ENCODE measurements around the gene PNKD. TPM values are rescaled to one million over a fixed set of nuclear protein-coding genes. Genes with fewer than 3 reads are reported as not detected.

PNKD gene
- total and polyA plus RNA-seq, 2 experiments from 2014 or later, result 28.2 to 83.3 TPM

DNA sequence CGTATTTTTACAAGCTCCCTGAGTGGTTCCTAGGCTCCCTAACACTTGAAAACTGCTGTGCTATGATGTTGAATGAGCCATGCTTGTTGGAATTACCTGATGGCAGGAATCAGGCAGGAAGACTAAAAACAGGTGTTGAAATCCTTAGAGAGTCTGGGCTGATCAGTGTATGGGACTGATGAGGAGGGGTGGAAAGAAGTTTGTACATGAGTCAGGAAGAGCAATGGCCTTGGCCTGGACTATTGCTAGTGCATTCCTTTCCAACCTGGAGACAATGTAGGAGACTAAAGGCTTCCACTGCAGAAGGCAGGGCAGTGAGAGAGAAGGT is 46.9 kb downstream of the PNKD start (continued):
- TF ChIP-seq, protein P1, sequence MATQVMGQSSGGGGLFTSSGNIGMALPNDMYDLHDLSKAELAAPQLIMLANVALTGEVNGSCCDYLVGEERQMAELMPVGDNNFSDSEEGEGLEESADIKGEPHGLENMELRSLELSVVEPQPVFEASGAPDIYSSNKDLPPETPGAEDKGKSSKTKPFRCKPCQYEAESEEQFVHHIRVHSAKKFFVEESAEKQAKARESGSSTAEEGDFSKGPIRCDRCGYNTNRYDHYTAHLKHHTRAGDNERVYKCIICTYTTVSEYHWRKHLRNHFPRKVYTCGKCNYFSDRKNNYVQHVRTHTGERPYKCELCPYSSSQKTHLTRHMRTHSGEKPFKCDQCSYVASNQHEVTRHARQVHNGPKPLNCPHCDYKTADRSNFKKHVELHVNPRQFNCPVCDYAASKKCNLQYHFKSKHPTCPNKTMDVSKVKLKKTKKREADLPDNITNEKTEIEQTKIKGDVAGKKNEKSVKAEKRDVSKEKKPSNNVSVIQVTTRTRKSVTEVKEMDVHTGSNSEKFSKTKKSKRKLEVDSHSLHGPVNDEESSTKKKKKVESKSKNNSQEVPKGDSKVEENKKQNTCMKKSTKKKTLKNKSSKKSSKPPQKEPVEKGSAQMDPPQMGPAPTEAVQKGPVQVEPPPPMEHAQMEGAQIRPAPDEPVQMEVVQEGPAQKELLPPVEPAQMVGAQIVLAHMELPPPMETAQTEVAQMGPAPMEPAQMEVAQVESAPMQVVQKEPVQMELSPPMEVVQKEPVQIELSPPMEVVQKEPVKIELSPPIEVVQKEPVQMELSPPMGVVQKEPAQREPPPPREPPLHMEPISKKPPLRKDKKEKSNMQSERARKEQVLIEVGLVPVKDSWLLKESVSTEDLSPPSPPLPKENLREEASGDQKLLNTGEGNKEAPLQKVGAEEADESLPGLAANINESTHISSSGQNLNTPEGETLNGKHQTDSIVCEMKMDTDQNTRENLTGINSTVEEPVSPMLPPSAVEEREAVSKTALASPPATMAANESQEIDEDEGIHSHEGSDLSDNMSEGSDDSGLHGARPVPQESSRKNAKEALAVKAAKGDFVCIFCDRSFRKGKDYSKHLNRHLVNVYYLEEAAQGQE (IDR thresholded peaks at IDR 0.05; ENCODE audit: unreplicated experiment), result no peak
- TF ChIP-seq STAT1 (IDR thresholded peaks at IDR 0.05; ENCODE audit: unreplicated experiment), result no peak

DNA sequence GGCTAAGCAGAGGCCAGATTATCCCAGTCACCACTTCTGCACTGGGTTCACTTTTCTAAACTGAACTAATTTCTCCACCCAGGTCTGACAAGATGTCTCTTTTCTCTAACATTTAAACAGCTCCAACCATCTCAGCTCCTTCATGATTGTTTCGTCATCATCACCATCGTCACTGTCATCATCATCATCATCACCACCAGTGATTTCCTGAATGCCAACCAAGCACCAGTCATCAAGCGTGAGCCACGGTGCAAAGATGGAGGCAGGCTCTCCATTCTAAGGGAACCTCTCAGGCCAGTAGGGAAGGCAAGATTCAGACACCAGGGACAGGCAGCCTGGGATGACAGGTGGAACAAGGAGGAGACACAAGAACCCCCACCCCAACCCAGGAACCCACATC is 47.5 kb downstream of the PNKD start:
- no peaks in the 10 kb centered on the region for H3K27me3 Mint-ChIP-seq (ENCODE audit: insufficient read depth, low read depth, poor library complexity)
- no peaks in the 10 kb centered on the region for H3K27me3 ChIP-seq (ENCODE audit: insufficient read depth)
- H3K9me2 ChIP-seq (ENCODE audit: insufficient read depth), result no peaks in the 10 kb centered on the region
- H3K79me2 ChIP-seq (replicated peaks; ENCODE audit: insufficient read depth), result no peaks in the 10 kb centered on the region
- H3K4me2 ChIP-seq, result no peak overlapping the region
- no peak overlapping the region for H3K4me3 ChIP-seq
- no peak overlapping the region for H2AFZ ChIP-seq
- no peak for ATAC-seq
- 0 out of 2 replicates have a peak, but pooled peaks cover 3% of the 10 kb centered on the region for H3F3A ChIP-seq (replicated peaks; ENCODE audit: low read depth)
- H4K20me1 ChIP-seq (replicated peaks; ENCODE audit: insufficient read depth), result no peaks in the 10 kb centered on the region; the same call in 1 of the 2 replicates
- H3K4me1 Mint-ChIP-seq, result peaks cover 19% of the 10 kb centered on the region
- no peak for DNase-seq (ENCODE audit: low spot score)
- no peak overlapping the region for H3K4me3 Mint-ChIP-seq
- H3K4me1 ChIP-seq (ENCODE audit: insufficient read depth), result peaks cover 12% of the 10 kb centered on the region
- H3K27ac ChIP-seq (ENCODE audit: low read depth), result no peak overlapping the region
- H3K9me3 Mint-ChIP-seq, result no peaks in the 10 kb centered on the region
- no peaks in the 10 kb centered on the region for H3K36me3 Mint-ChIP-seq (ENCODE audit: low read depth)
- no peaks in the 10 kb centered on the region for H3K36me3 ChIP-seq (ENCODE audit: insufficient read depth)
- no peak overlapping the region for H3K27ac Mint-ChIP-seq
- no peak for TF ChIP-seq STAT1 (IDR thresholded peaks at IDR 0.05; ENCODE audit: unreplicated experiment)

DNA sequence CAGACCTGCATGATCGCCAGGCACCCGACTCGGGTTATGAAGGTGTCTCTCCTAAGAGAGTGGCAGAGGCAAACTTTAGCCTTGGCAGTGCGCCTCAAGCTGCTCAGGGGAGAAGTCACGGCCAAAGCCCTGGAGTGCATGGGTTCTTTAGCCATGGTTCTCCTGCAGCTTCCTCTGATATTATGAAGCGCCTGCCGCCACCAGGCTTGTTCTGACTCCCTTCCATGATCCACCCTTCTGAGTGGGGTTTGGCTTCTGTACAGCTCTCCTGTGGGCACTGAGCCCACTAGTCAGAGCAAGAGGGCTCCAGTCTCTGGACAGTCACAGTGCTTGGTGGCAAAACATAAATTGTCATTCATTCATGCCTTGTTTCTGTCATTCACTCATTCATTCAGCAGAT is 47.9 kb downstream of the PNKD start:
- Histone ChIP-seq H3K27me3 (ENCODE audit: insufficient read depth) (no peaks in the 10 kb centered on the region), H4K20me1 (replicated peaks; ENCODE audit: insufficient read depth) (no peaks in the 10 kb centered on the region; the same call in 1 of the 2 replicates), H3K4me1 (ENCODE audit: insufficient read depth) (peaks cover 12% of the 10 kb centered on the region), H3K36me3 (ENCODE audit: insufficient read depth) (no peaks in the 10 kb centered on the region), H3F3A (replicated peaks; ENCODE audit: low read depth) (0 out of 2 replicates have a peak, but pooled peaks cover 3% of the 10 kb centered on the region), H2AFZ (no peak overlapping the region), H3K4me2 (no peak overlapping the region), H3K27ac (ENCODE audit: low read depth) (no peak overlapping the region), H3K9me2 (ENCODE audit: insufficient read depth) (no peaks in the 10 kb centered on the region), H3K4me3 (no peak overlapping the region), H3K79me2 (replicated peaks; ENCODE audit: insufficient read depth) (no peaks in the 10 kb centered on the region)
- Mint-ChIP-seq H3K9me3 (no peaks in the 10 kb centered on the region), H3K27ac (no peak overlapping the region), H3K36me3 (ENCODE audit: low read depth) (no peaks in the 10 kb centered on the region), H3K4me1 (peaks cover 19% of the 10 kb centered on the region), H3K27me3 (ENCODE audit: insufficient read depth, low read depth, poor library complexity) (no peaks in the 10 kb centered on the region), H3K4me3 (no peak overlapping the region)
- ATAC-seq (no peak), DNase-seq (ENCODE audit: low spot score) (no peak)
- TF ChIP-seq JUNB (IDR thresholded peaks at IDR 0.05; ENCODE audit: unreplicated experiment), result no peak
- TF ChIP-seq NANOG (IDR thresholded peaks at IDR 0.05; ENCODE audit: borderline replicate concordance), result no peak
- no peak for TF ChIP-seq EZH2phosphoT487 (IDR thresholded peaks at IDR 0.05; ENCODE audit: unreplicated experiment)
- no peak for TF ChIP-seq STAT1 (IDR thresholded peaks at IDR 0.05; ENCODE audit: unreplicated experiment)
- no peak for TF ChIP-seq POLR2AphosphoS5 (IDR thresholded peaks at IDR 0.05; ENCODE audit: low read depth)
